BJ (cell line): Measurements from ENCODE around the gene IL22RA2. TPM values are rescaled to one million over a fixed set of nuclear protein-coding genes. Genes with fewer than 3 reads are reported as not detected.

Experiments used
- CTCF ChIA-PET: fragments of 350-600 bp; formaldehyde crosslinking; extraction: SDS; loops from one replicate; lab custom pipeline; 2021; ENCODE audit warnings: antibody characterized with exemption, inconsistent platforms; lab: Yijun Ruan, JAX
- POLR2A ChIA-PET: fragments of 300-600 bp; sonication (Branson Sonifier 250); formaldehyde crosslinking; extraction: SDS; loops from one replicate; lab custom pipeline; 2021; ENCODE audit warnings: antibody characterized with exemption; lab: Charles Lee
- DNase-seq: peaks from one replicate; pipeline ENCODE4 v3.0.0-alpha.2; 2011; ENCODE audit warnings: low read depth
- H3K27me3 ChIP-seq: 2 replicates; pipeline ENCODE4 v1.6.0; 2011; ENCODE audit warnings: low read length; ENCODE audit not compliant: control insufficient read depth, insufficient read depth
- H3K36me3 ChIP-seq: 2 replicates; pipeline ENCODE4 v1.5.1; 2011; ENCODE audit warnings: low read length; ENCODE audit not compliant: control insufficient read depth, insufficient read depth
- H3K4me3 ChIP-seq: 2 replicates; pipeline ENCODE4 v1.5.1; 2011; ENCODE audit warnings: low read depth, mild to moderate bottlenecking, control low read depth, low read length
- CTCF ChIP-seq: IDR thresholded peaks from 2 replicates; pipeline ENCODE4 v1.5.1; 2011; ENCODE audit warnings: low read depth, mild to moderate bottlenecking, control low read depth, inconsistent platforms, low read length, moderate library complexity; ENCODE audit not compliant: insufficient read depth
- polyA plus RNA-seq: library from polyadenylated mRNA; depleted of rRNA; stranded (reverse); fragments of >200 nt; gene quantifications from 2 replicates; pipeline ENCODE4 v1.2.3, GENCODE V29; 2011

IL22RA2 gene
- polyA plus RNA-seq, 1 experiment = not detected

GRCh38 chr6:137181891-137182653 is 8.6 kb upstream of the IL22RA2 start:
- CTCF ChIA-PET = no interaction called here

GRCh38 chr6:137177611-137178010 is 4.2 kb upstream of the IL22RA2 start:
- H3K27me3 ChIP-seq = no peaks in the 10 kb centered on the region
- no peak overlapping the region for H3K4me3 ChIP-seq
- H3K36me3 ChIP-seq = no peaks in the 10 kb centered on the region
- no peak for DNase-seq
- ChIA-PET POLR2A (no interaction called here), CTCF (no interaction called here)
- TF ChIP-seq CTCF = no peak

More at GRCh38 chr6:137181891-137182653, 8.6 kb upstream of the IL22RA2 start:
- no peak overlapping the region for H3K4me3 ChIP-seq
- H3K27me3 ChIP-seq = no peaks in the 10 kb centered on the region
- H3K36me3 ChIP-seq = no peaks in the 10 kb centered on the region
- POLR2A ChIA-PET = no interaction called here
- no peak for DNase-seq
- TF ChIP-seq CTCF = no peak

GRCh38 chr6:137176729-137177128 is 3.3 kb upstream of the IL22RA2 start:
- H3K27me3 ChIP-seq = no peaks in the 10 kb centered on the region; the same call in 1 of the 2 replicates
- TF ChIP-seq CTCF = no peak
- H3K36me3 ChIP-seq = no peaks in the 10 kb centered on the region
- no peak overlapping the region for H3K4me3 ChIP-seq
- ChIA-PET POLR2A (no interaction called here), CTCF (no interaction called here)
- no peak for DNase-seq

- Histone ChIP-seq H3K36me3 (no peaks in the 10 kb centered on the region), H3K27me3 (no peaks in the 10 kb centered on the region; the same call in 1 of the 2 replicates), H3K4me3 (no peak overlapping the region)
- no peak for DNase-seq
- no peak for TF ChIP-seq CTCF
- ChIA-PET POLR2A (no interaction called here), CTCF (no interaction called here)
Measured at GRCh38 chr6:137175868-137176245, 2.4 kb upstream of the IL22RA2 start.

- no peak for TF ChIP-seq CTCF
- POLR2A ChIA-PET = no interaction called here
- Histone ChIP-seq H3K36me3 (no peaks in the 10 kb centered on the region), H3K4me3 (no peak overlapping the region), H3K27me3 (no peaks in the 10 kb centered on the region; the same call in 1 of the 2 replicates)
- CTCF ChIA-PET = interaction anchor here (0.8 kb wide), 1 partner anchor 14 kb away, joined by 3 read pairs; no protein-coding TSS in a partner anchor
- DNase-seq = no peak
Measured at GRCh38 chr6:137175157-137175867, 1.9 kb upstream of the IL22RA2 start.
